Sigmoid colon (tissue), 4 donors: ENCODE results near the gene TMEM168.

Experiments used
- CTCF ChIP-seq, 4 experiments: fragments of 450-650 bp in 3 of 4; fragments of 200-600 bp in 1 of 4; IDR thresholded peaks; one replicate each; pipeline ENCODE4 v1.5.1; 2016 to 2019; ENCODE audit warnings: antibody characterized with exemption in 4 of 4, mild to moderate bottlenecking in 3 of 4, moderate library complexity in 2 of 4
- EP300 ChIP-seq, 4 donors: sonication (generic); formaldehyde crosslinking; IDR thresholded peaks; one replicate each; pipeline ENCODE4 v1.6.1; 2017; ENCODE audit warnings: antibody characterized with exemption in 4 of 4
- POLR2AphosphoS5 ChIP-seq, 4 donors: sonication (generic); formaldehyde crosslinking; IDR thresholded peaks; one replicate each; pipeline ENCODE4 v1.6.1; 2017; ENCODE audit warnings: antibody characterized with exemption in 4 of 4

GRCh38 chr7:112726076-112726475, 64.1 kb downstream of the TMEM168 start:
- TF ChIP-seq CTCF (IDR thresholded peaks at IDR 0.05) = no peak
- TF ChIP-seq POLR2AphosphoS5 (IDR thresholded peaks at IDR 0.05) = no peak
- TF ChIP-seq EP300 (IDR thresholded peaks at IDR 0.05) = no peak
